GM21526 (cell line): Measurements from ENCODE around the gene NFKB2.

ENCODE experiments used
- ATAC-seq: cut with Tn5 transposase; IDR thresholded peaks from one replicate; pipeline ENCODE4 v1.9.1; 2021; ENCODE audit warnings: moderate library complexity; ENCODE audit not compliant: unreplicated experiment, low FRiP score

NFKB2 gene

GRCh38 chr10:102395400-102396316 lies at the start of gene NFKB2:
TSS of gene NFKB2 (plus strand) at chr10:102395705. CDS start at chr10:102395960, 255 bp downstream.
- no peak for ATAC-seq

GRCh38 chr10:102347236-102347828 lies 48.2 kb upstream of the NFKB2 start:
- ATAC-seq = no peak

- ATAC-seq = no peak
Observed at GRCh38 chr10:102352066-102352715, 43.3 kb upstream of the NFKB2 start.

- no peak for ATAC-seq
Observed at GRCh38 chr10:102354451-102354850, 41.1 kb upstream of the NFKB2 start.

GRCh38 chr10:102358712-102359382 lies 36.7 kb upstream of the NFKB2 start:
- ATAC-seq = no peak

GRCh38 chr10:102367441-102367840 lies 28.1 kb upstream of the NFKB2 start:
- no peak for ATAC-seq

- no peak for ATAC-seq
Observed at GRCh38 chr10:102368077-102368476, 27.4 kb upstream of the NFKB2 start.

- ATAC-seq = no peak
Observed at GRCh38 chr10:102371295-102371694, 24.2 kb upstream of the NFKB2 start.

- no peak for ATAC-seq
Observed at GRCh38 chr10:102375250-102375649, 20.3 kb upstream of the NFKB2 start.

GRCh38 chr10:102375867-102376266 lies 19.6 kb upstream of the NFKB2 start:
- no peak for ATAC-seq

GRCh38 chr10:102376901-102377300 lies 18.6 kb upstream of the NFKB2 start:
- no peak for ATAC-seq

- ATAC-seq = no peak
Observed at GRCh38 chr10:102379383-102379782, 16.1 kb upstream of the NFKB2 start.

- no peak for ATAC-seq
Observed at GRCh38 chr10:102381983-102382382, 13.5 kb upstream of the NFKB2 start.

- ATAC-seq = no peak
Observed at GRCh38 chr10:102382871-102383270, 12.6 kb upstream of the NFKB2 start.

- ATAC-seq = no peak
Observed at GRCh38 chr10:102384053-102384452, 11.5 kb upstream of the NFKB2 start.

- ATAC-seq = no peak
Observed at GRCh38 chr10:102384606-102385429, 10.7 kb upstream of the NFKB2 start.

- ATAC-seq = no peak
Observed at GRCh38 chr10:102389894-102390293, 5.6 kb upstream of the NFKB2 start.

- ATAC-seq = no peak
Observed at GRCh38 chr10:102392306-102392705, 3.2 kb upstream of the NFKB2 start.

- no peak for ATAC-seq
Observed at GRCh38 chr10:102393411-102394078, 2.0 kb upstream of the NFKB2 start.
